Tibial nerve (tissue), 4 donors: ENCODE results near the gene VWC2.

ENCODE experiments used
- EP300 ChIP-seq, 2 donors: sonication (generic); formaldehyde crosslinking; IDR thresholded peaks; one replicate each; pipeline ENCODE4 v1.6.1; 2017; ENCODE audit warnings: antibody characterized with exemption in 2 of 2, mild to moderate bottlenecking in 1 of 2
- POLR2A ChIP-seq, 2 donors: fragments of 450-650 bp; IDR thresholded peaks; one replicate each; pipeline ENCODE4 v1.6.1; 2017; ENCODE audit warnings: antibody characterized with exemption in 2 of 2, mild to moderate bottlenecking in 2 of 2, moderate library complexity in 2 of 2
- TF ChIP-seq, protein P1 (sequence below), 5 experiments: fragments of 200-600 bp in 3 of 5; fragments of 450-650 bp in 2 of 5; sonication (generic) in 3 of 5; IDR thresholded peaks; one replicate each; pipeline ENCODE4 v1.5.1; 2016 to 2019; ENCODE audit warnings: antibody characterized with exemption in 5 of 5, mild to moderate bottlenecking in 3 of 5, moderate library complexity in 2 of 5

DNA sequence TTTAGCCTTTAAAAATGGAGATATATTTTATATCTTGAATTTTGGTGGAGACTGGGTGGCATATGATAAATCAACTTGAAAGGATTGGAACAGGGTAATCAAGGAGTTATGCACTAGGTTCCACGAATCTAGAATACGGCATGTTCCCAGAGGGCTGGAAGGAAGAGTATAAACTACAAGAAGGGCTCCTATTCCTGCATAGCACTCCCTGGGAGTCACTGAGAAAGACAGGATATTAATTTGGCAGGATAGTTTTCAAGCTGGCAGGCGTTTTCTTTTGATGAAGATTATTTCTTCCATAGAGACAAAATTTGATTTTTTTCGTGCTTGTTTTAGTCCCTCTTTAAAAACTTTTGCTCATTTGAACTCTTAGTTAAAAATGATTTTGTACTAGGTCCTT, 119.7 kb downstream of the VWC2 start:
- TF ChIP-seq, protein P1, sequence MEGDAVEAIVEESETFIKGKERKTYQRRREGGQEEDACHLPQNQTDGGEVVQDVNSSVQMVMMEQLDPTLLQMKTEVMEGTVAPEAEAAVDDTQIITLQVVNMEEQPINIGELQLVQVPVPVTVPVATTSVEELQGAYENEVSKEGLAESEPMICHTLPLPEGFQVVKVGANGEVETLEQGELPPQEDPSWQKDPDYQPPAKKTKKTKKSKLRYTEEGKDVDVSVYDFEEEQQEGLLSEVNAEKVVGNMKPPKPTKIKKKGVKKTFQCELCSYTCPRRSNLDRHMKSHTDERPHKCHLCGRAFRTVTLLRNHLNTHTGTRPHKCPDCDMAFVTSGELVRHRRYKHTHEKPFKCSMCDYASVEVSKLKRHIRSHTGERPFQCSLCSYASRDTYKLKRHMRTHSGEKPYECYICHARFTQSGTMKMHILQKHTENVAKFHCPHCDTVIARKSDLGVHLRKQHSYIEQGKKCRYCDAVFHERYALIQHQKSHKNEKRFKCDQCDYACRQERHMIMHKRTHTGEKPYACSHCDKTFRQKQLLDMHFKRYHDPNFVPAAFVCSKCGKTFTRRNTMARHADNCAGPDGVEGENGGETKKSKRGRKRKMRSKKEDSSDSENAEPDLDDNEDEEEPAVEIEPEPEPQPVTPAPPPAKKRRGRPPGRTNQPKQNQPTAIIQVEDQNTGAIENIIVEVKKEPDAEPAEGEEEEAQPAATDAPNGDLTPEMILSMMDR (IDR thresholded peaks at IDR 0.05): no peak
- TF ChIP-seq POLR2A (IDR thresholded peaks at IDR 0.05) (no peak), EP300 (IDR thresholded peaks at IDR 0.05) (no peak)
